DMS53 treated with DMSO at 0.1 percent for 48 hours (cell line): Measurements from ENCODE around the gene TM9SF4.
A peak's percentile ranks its signal among the peaks of the same experiment; 100 is the strongest.
"Not testable (repeated sequence)": the region's sequence is repeated elsewhere in the genome, so short reads cannot be mapped to it uniquely, and the experiment has no call there.

Experiments used
- DNase-seq: peaks from one replicate; lab custom pipeline; 2025; ENCODE audit not compliant: unreplicated experiment; lab: John Stamatoyannopoulos, UW

The TM9SF4 gene

GRCh38 chr20:32091888-32092346 lies 17.6 kb upstream of the TM9SF4 start:
- DNase-seq: peak; percentile 78

DNA sequence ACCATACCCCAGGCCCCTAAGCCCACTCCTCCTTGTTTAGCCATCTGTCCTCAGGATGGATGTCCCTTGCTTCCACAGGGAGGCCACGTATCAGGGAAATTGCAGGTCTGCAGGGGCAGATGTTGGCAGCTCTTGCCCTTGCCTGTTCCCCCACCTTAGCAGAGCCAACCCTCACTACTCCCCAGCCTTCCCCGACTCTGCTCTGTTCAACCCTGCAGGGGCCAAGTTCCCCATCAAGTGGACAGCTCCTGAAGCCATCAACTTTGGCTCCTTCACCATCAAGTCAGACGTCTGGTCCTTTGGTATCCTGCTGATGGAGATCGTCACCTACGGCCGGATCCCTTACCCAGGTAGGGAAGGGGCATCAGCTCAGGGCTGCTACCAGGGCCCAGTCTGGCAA lies 10.7 kb upstream of the TM9SF4 start:
- DNase-seq: no peak

DNA sequence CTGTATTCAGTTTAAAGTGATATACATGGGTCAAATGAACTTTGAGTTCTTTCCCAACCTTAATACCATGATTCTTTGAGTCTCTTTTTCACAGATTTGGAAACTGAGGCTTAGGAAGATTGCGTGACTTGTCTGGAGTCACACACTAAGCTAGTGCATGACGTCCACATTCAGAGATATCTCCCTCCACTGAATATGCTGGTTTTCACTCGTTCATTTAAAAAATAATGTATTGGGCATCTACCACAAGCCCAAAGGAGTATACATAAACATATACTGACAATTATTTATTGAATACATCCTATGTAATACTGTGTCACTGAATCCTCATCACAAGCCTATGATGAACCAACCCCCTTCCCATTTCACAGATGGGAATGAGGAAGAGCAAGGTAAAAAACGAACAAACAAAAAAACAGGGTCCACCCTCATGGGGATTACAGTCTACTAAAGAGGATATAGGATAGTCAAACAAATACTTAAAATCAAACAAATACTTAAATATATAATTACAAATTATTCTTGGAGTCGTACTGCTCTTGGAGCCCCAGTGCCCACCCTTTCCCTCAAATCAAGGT lies 611 bp upstream of the TM9SF4 start:
- no peak for DNase-seq

DNA sequence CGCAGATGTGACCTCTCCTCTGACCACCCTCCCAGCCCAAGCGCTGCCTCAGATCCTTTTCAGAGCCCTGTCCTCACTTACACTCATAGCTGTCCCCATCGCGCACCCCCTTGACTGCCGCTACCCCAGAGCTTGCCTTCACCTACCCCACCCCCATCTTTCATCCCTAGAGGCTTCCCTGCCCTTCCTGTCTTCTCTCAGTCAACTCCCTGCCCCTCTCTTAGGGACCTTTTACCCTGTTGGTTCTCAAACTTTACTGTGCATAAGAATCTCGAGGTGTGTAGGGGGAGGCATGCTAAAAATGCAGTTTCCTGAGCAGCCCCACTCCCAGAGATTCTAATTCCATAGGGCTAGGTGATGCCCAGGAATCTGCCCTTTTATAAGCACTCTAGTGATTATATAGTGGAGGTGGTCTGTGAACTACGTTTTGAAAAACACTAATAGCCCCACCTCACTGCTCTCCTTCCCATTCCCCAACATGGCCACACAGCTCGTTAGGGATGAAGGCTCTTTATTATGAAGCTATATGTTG lies 725 bp downstream of the TM9SF4 start:
- DNase-seq: no peak

- no peak for DNase-seq
These were observed 1.2 kb downstream of the TM9SF4 start for GRCh38 chr20:32110727-32111126.

GRCh38 chr20:32111156-32111686 lies 1.7 kb downstream of the TM9SF4 start:
- DNase-seq: no peak

- DNase-seq: no peak
These were observed 2.2 kb downstream of the TM9SF4 start for GRCh38 chr20:32111753-32112152.

GRCh38 chr20:32112841-32113240 lies 3.3 kb downstream of the TM9SF4 start:
- DNase-seq: no peak

DNA sequence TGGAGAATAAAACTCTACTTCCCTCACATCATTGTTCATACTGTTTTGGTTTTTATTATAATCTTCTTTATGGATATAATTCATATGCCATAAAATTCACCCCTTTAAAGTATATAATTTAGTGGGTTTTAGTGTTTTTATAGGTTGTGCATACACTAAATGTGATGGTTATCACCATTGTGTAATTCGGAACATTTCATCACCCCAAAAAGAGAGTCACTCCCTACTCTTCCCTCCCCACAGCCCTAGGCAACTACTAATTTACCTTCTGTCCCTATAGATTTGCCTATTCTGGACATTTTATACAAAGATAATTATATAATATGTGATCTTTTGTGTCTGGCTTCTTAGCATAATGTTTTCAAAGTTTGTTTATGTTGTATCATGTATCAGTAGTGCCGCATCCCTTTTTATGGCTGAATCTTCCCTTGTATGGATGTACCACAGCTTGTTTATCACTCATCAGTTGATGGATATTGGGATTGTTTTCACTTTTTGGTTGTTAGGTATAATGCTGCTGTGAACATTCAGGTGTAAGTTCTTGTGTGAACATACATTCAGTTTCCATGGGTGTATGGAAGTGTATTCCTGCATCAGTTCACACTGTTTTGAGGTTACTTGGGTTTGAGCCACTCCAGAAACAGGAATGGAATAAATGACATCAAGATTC lies 4.2 kb downstream of the TM9SF4 start:
- DNase-seq: no peak

DNA sequence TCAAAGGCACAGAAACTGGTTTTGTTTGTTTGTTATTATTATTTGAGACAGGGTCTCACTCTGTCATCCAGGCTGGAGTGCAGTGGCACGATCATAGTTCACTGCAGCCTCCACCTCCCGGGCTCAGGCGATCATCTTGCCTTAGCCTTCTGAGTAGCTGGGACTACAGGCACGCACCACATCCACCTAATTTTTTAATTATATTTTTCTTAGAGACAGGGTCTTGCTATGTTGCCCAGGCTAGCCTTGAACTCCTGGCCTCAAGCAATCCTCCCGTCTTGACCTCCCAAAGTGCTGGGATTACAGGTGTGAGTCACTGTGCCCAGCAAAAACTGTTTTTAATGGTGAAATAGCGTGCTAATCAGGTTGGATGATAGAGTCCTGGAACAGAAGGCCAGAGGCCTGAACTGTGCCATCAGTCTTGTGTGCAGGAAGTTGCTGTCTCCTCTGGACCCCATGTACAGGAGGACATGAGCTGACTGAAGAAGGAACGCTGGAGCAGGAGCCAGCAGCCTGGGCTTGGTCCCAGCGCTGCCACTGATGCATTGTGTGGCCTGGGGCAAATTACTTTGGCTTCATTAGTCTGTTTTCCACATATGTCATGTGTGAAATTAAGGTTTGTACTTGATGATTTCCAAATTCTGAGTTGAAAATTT lies 4.9 kb downstream of the TM9SF4 start:
- no peak for DNase-seq

DNA sequence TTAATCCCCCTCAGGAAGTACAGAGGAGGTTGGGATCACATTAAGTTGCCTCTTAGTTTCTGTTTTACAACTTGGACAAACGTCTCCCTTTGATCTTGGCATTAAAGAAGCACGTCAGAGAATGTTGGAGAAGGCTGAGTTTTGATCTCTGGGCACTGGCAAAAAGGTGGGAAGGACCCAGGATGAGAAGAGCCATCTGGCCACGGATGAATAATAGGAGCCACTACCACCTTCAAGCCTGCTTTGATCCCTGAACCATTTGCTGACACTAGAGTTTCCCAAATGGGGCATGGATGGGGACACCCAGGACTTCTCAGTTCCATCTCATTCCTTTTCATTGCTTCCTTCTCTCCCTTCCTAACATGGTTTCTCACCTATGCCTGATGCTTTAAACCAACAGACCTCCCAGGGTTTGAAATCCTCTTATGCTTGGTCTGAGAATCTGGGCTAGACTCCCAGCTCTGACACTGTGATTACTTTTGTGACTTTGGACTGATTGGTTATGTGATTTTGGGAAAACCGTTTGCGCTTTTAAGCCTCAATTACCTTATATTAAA lies 5.8 kb downstream of the TM9SF4 start:
- no peak for DNase-seq

GRCh38 chr20:32116079-32116521 lies 6.6 kb downstream of the TM9SF4 start:
- no peak for DNase-seq

GRCh38 chr20:32116796-32117195 lies 7.3 kb downstream of the TM9SF4 start:
- DNase-seq: not testable (repeated sequence)

- not testable (repeated sequence) for DNase-seq
These were observed 8.9 kb downstream of the TM9SF4 start for GRCh38 chr20:32118427-32118826.

DNA sequence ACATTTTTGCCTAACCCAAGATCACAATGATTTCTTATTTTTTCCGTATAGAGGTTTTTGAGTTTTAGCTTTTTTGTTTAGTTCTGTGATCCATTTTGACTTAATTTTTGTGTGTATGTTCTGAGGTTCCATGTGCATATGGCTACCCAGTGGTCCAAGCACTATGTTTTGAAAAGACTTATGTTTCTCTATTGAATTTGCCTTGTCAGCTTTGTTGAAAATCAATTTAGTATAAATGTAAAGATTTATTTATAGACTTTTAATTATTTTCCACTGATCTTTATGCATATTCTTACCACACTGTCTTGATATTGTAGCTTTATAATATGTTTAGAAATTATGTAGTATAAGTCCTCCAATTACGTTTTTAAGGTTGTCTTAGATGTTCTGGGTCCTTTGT lies 10.2 kb downstream of the TM9SF4 start:
- DNase-seq: no peak

DNA sequence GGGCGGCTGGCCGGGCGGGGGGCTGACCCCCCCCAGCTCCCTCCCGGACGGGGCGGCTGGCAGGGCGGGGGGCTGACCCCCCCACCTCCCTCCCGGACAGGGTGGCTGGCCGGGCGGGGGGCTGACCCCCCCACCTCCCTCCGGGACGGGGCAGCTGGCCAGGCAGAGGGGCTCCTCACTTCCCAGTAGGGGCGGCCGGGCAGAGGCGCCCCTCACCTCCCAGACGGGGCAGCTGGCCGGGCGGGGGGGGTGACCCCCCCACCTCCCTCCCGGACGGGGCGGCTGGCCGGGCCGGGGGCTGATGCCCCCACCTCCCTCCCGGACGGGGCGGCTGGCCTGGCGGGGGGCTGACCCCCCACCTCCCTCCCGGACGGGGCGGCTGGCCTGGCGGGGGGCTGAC lies 12.4 kb downstream of the TM9SF4 start:
- DNase-seq: not testable (repeated sequence)

GRCh38 chr20:32123088-32123487 lies 13.6 kb downstream of the TM9SF4 start:
- no peak for DNase-seq

- no peak for DNase-seq
These were observed 15.5 kb downstream of the TM9SF4 start for GRCh38 chr20:32124916-32125454.

GRCh38 chr20:32125506-32125905 lies 16.0 kb downstream of the TM9SF4 start:
- no peak for DNase-seq

GRCh38 chr20:32126919-32127318 lies 17.4 kb downstream of the TM9SF4 start:
- no peak for DNase-seq

GRCh38 chr20:32127347-32127746 lies 17.8 kb downstream of the TM9SF4 start:
- DNase-seq: no peak
